KMS-11 (cell line): Measurements from ENCODE around the gene CLTA.

Source experiments
- H2AFZ ChIP-seq: fragments of 200-600 bp; sonication (generic); 2 replicates; pipeline ENCODE4 v1.6.1; 2016; ENCODE audit warnings: antibody characterized with exemption, mixed run types, low read depth
- H3K27ac ChIP-seq: fragments of 200-600 bp; sonication (generic); 2 replicates; pipeline ENCODE4 v1.6.1; 2016; ENCODE audit warnings: mild to moderate bottlenecking, mixed run types
- H3K27me3 ChIP-seq: fragments of 200-600 bp; sonication (generic); 2 replicates; pipeline ENCODE4 v1.6.1; 2017; ENCODE audit warnings: mild to moderate bottlenecking, low read depth, mixed run types, moderate library complexity; ENCODE audit not compliant: insufficient read depth
- H3K36me3 ChIP-seq: fragments of 200-600 bp; sonication (generic); 2 replicates; pipeline ENCODE4 v1.6.1; 2017; ENCODE audit warnings: mild to moderate bottlenecking, mixed run types; ENCODE audit not compliant: insufficient read depth
- H3K4me1 ChIP-seq: fragments of 200-600 bp; sonication (generic); 2 replicates; pipeline ENCODE4 v1.6.1; 2016; ENCODE audit warnings: mild to moderate bottlenecking, low read depth, mixed run types; ENCODE audit not compliant: poor library complexity, severe bottlenecking
- H3K4me2 ChIP-seq: fragments of 200-600 bp; sonication (generic); 2 replicates; pipeline ENCODE4 v1.7.0; 2016; ENCODE audit warnings: mild to moderate bottlenecking, mixed run types
- H3K4me3 ChIP-seq: fragments of 200-600 bp; sonication (generic); IDR thresholded peaks from 2 replicates; pipeline ENCODE4 v1.6.1; 2017; ENCODE audit warnings: low read depth, low read length, mixed read lengths; ENCODE audit not compliant: insufficient read depth
- H3K79me2 ChIP-seq: fragments of 200-600 bp; sonication (generic); 2 replicates; pipeline ENCODE4 v1.6.1; 2016; ENCODE audit warnings: low read depth, mixed run types; ENCODE audit not compliant: insufficient read depth
- H3K9ac ChIP-seq: fragments of 200-600 bp; sonication (generic); 2 replicates; pipeline ENCODE4 v1.6.1; 2016; ENCODE audit warnings: mild to moderate bottlenecking, mixed run types
- H4K20me1 ChIP-seq: fragments of 200-600 bp; sonication (generic); 2 replicates; pipeline ENCODE4 v1.6.1; 2016; ENCODE audit warnings: mild to moderate bottlenecking, mixed run types; ENCODE audit not compliant: insufficient read depth
- CTCF ChIP-seq: fragments of 200-600 bp; sonication (generic); conservative IDR thresholded peaks from 2 replicates; pipeline ENCODE4 v1.6.1; 2017; ENCODE audit warnings: low read depth, mild to moderate bottlenecking, antibody characterized with exemption, low read length, moderate library complexity, mixed read lengths

Gene CLTA

DNA sequence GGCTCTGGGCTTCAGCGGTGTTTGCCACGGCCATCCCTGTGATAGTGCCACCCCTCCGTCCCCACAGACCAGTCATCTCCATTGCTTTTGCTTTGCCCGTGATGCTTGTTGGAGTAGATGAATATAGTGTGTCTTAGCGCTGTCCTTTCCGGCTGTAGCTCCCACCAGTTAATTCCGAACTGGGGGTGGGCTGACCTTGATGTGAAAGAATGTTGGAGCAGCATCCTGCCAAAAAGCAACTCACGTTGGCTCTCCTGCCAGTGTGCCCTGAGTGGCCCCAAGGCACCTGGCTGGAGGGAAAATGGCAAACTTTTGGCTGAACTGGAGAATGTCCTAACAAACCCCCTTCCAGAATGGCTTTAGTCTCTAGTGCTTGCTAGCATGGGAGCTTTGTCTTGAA lies 20.0 kb downstream of the CLTA start:
- Histone ChIP-seq H3K4me1 (peaks cover 25% of the 10 kb centered on the region), H3K4me3 (no peak overlapping the region), H3K4me2 (no peak overlapping the region), H4K20me1 (no peaks in the 10 kb centered on the region; the same call in 1 of the 2 replicates), H3K36me3 (peaks cover 12% of the 10 kb centered on the region; the same call in 1 of the 2 replicates), H3K79me2 (peaks cover 18% of the 10 kb centered on the region; the same call in 1 of the 2 replicates), H2AFZ (no peak overlapping the region), H3K27ac (no peak overlapping the region), H3K27me3 (no peaks in the 10 kb centered on the region), H3K9ac (no peak overlapping the region)
- TF ChIP-seq CTCF: no peak

GRCh38 chr9:36211510-36211909 lies 20.8 kb downstream of the CLTA start:
- no peaks in the 10 kb centered on the region; the same call in 1 of the 2 replicates for H4K20me1 ChIP-seq
- TF ChIP-seq CTCF: no peak
- H3K4me1 ChIP-seq: peaks cover 17% of the 10 kb centered on the region
- H3K79me2 ChIP-seq: peaks cover 18% of the 10 kb centered on the region; the same call in 1 of the 2 replicates
- H3K27me3 ChIP-seq: no peaks in the 10 kb centered on the region
- peaks cover 5% of the 10 kb centered on the region; the same call in 1 of the 2 replicates for H3K36me3 ChIP-seq
- H3K4me3 ChIP-seq: no peak overlapping the region
- H3K27ac ChIP-seq: no peak overlapping the region
- H3K9ac ChIP-seq: no peak overlapping the region
- no peak overlapping the region for H2AFZ ChIP-seq
- no peak overlapping the region for H3K4me2 ChIP-seq

- no peaks in the 10 kb centered on the region; the same call in 1 of the 2 replicates for H4K20me1 ChIP-seq
- no peaks in the 10 kb centered on the region for H3K4me1 ChIP-seq
- H3K9ac ChIP-seq: no peak overlapping the region
- no peak overlapping the region for H2AFZ ChIP-seq
- peaks cover 13% of the 10 kb centered on the region; the same call in 1 of the 2 replicates for H3K79me2 ChIP-seq
- H3K27ac ChIP-seq: no peak overlapping the region
- no peaks in the 10 kb centered on the region for H3K27me3 ChIP-seq
- H3K4me2 ChIP-seq: no peak overlapping the region
- H3K36me3 ChIP-seq: peaks cover 5% of the 10 kb centered on the region; the same call in 1 of the 2 replicates
- no peak overlapping the region for H3K4me3 ChIP-seq
- TF ChIP-seq CTCF: no peak
These were observed 22.7 kb downstream of the CLTA start for GRCh38 chr9:36213387-36213786.

DNA sequence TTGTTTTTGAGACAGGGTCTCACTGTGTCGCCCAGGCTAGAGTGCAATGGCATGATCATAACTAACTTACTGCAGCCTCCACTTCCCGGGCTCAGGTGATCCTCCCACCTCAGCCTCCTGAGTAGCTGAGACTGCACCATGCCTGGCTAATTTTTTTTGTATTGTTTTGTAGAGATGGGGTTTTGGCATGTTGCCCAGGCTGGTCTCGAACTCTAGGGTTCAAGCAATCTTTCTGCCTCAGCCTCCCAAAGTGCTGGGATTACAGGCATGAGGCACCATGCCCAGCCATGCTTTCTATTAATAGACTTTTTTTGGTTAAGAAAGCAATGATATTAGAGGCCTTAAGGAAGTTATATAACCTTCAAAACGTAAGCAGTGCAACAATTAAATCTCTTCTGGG lies 23.3 kb downstream of the CLTA start:
- no peaks in the 10 kb centered on the region for H3K27me3 ChIP-seq
- H3K4me2 ChIP-seq: no peak overlapping the region
- peaks cover 13% of the 10 kb centered on the region; the same call in 1 of the 2 replicates for H3K79me2 ChIP-seq
- H3K36me3 ChIP-seq: peaks cover 5% of the 10 kb centered on the region; the same call in 1 of the 2 replicates
- TF ChIP-seq CTCF: no peak
- no peak overlapping the region for H2AFZ ChIP-seq
- H3K9ac ChIP-seq: no peak overlapping the region
- H3K4me3 ChIP-seq: no peak overlapping the region
- no peak overlapping the region for H3K27ac ChIP-seq
- H3K4me1 ChIP-seq: no peaks in the 10 kb centered on the region
- no peaks in the 10 kb centered on the region; the same call in 1 of the 2 replicates for H4K20me1 ChIP-seq
